Measurements from ENCODE around the gene FREM2. TPM values are rescaled to one million over a fixed set of nuclear protein-coding genes. Genes with fewer than 3 reads are reported as not detected.

The FREM2 gene
- total RNA-seq, 4 donors from 2014 or later: 0.13 to 4.1 (median 0.19) TPM; not detected in 1

- no peak overlapping the region for H3K27ac ChIP-seq
- H3K4me1 ChIP-seq: no peaks in the 10 kb centered on the region
- H3K27me3 ChIP-seq: no peaks in the 10 kb centered on the region
- TF ChIP-seq POLR2A (IDR thresholded peaks at IDR 0.05): no peak
- TF ChIP-seq CTCF (IDR thresholded peaks at IDR 0.05): no peak
- no peaks in the 10 kb centered on the region for H3K9me3 ChIP-seq
- H3K4me3 ChIP-seq: no peak overlapping the region
- H3K36me3 ChIP-seq: no peaks in the 10 kb centered on the region
- DNase-seq: no peak
These were observed 65.8 kb downstream of the FREM2 start for GRCh38 chr13:38752686-38753085.

- H3K4me3 ChIP-seq: no peak overlapping the region
- H3K36me3 ChIP-seq: no peaks in the 10 kb centered on the region
- H3K27me3 ChIP-seq: no peaks in the 10 kb centered on the region
- H3K9me3 ChIP-seq: no peaks in the 10 kb centered on the region
- H3K4me1 ChIP-seq: no peaks in the 10 kb centered on the region
- no peak for DNase-seq
- no peak overlapping the region for H3K27ac ChIP-seq
- TF ChIP-seq CTCF (IDR thresholded peaks at IDR 0.05) (no peak), POLR2A (IDR thresholded peaks at IDR 0.05) (no peak)
These were observed 67.0 kb downstream of the FREM2 start for GRCh38 chr13:38753878-38754277.

- Histone ChIP-seq H3K36me3 (no peaks in the 10 kb centered on the region), H3K9me3 (no peaks in the 10 kb centered on the region), H3K4me1 (no peaks in the 10 kb centered on the region), H3K4me3 (no peak overlapping the region), H3K27ac (no peak overlapping the region), H3K27me3 (no peaks in the 10 kb centered on the region)
- TF ChIP-seq CTCF (IDR thresholded peaks at IDR 0.05) (no peak), POLR2A (IDR thresholded peaks at IDR 0.05) (no peak)
- no peak for DNase-seq
These were observed 68.9 kb downstream of the FREM2 start for GRCh38 chr13:38755793-38756192.

GRCh38 chr13:38758277-38758676, 71.4 kb downstream of the FREM2 start:
- TF ChIP-seq CTCF (IDR thresholded peaks at IDR 0.05) (no peak), POLR2A (IDR thresholded peaks at IDR 0.05) (no peak)
- no peaks in the 10 kb centered on the region for H3K9me3 ChIP-seq
- no peak overlapping the region for H3K4me3 ChIP-seq
- DNase-seq: no peak
- no peaks in the 10 kb centered on the region for H3K27me3 ChIP-seq
- no peaks in the 10 kb centered on the region for H3K4me1 ChIP-seq
- no peaks in the 10 kb centered on the region for H3K36me3 ChIP-seq
- H3K27ac ChIP-seq: no peak overlapping the region

GRCh38 chr13:38759390-38759789, 72.5 kb downstream of the FREM2 start:
- Histone ChIP-seq H3K4me3 (no peak overlapping the region), H3K27me3 (no peaks in the 10 kb centered on the region)

More at GRCh38 chr13:38759390-38759789, 72.5 kb downstream of the FREM2 start:
- no peak for TF ChIP-seq POLR2A (IDR thresholded peaks at IDR 0.05)
- no peak for TF ChIP-seq CTCF (IDR thresholded peaks at IDR 0.05)
- Histone ChIP-seq H3K9me3 (no peaks in the 10 kb centered on the region), H3K4me1 (no peaks in the 10 kb centered on the region), H3K36me3 (no peaks in the 10 kb centered on the region), H3K27ac (no peak overlapping the region)
- no peak for DNase-seq
